SU-DHL-6 (cell line): Measurements from ENCODE around the gene LLGL2.

Experiments used
- CTCF ChIP-seq: fragments of 200-600 bp; sonication (generic); IDR thresholded peaks from one replicate; pipeline ENCODE4 v1.5.1; 2017; ENCODE audit warnings: antibody characterized with exemption, mild to moderate bottlenecking, low read length, moderate library complexity; ENCODE audit not compliant: insufficient read depth, poor library complexity, severe bottlenecking
- EZH2phosphoT487 ChIP-seq: fragments of 200-600 bp; sonication (generic), shearing (Covaris generic); conservative IDR thresholded peaks from 2 replicates; pipeline ENCODE4 v1.6.1; 2018; ENCODE audit warnings: mild to moderate bottlenecking, antibody characterized with exemption, low read length, moderate library complexity, mixed read lengths

- TF ChIP-seq CTCF = no peak
- TF ChIP-seq EZH2phosphoT487 = no peak
These were observed 48.5 kb downstream of the LLGL2 start for GRCh38 chr17:75573994-75574393.
